22Rv1 (cell line): ENCODE data around the gene ARIH2.

Experiments
- ZFX ChIP-seq: fragments of 450-650 bp; IDR thresholded peaks from 2 replicates; pipeline ENCODE4 v1.6.1; 2017; ENCODE audit warnings: antibody characterized with exemption, borderline replicate concordance
- TF ChIP-seq, protein P1 (sequence below): fragments of 450-650 bp; IDR thresholded peaks from 2 replicates; pipeline ENCODE4 v1.5.1; 2017; ENCODE audit warnings: mild to moderate bottlenecking

DNA sequence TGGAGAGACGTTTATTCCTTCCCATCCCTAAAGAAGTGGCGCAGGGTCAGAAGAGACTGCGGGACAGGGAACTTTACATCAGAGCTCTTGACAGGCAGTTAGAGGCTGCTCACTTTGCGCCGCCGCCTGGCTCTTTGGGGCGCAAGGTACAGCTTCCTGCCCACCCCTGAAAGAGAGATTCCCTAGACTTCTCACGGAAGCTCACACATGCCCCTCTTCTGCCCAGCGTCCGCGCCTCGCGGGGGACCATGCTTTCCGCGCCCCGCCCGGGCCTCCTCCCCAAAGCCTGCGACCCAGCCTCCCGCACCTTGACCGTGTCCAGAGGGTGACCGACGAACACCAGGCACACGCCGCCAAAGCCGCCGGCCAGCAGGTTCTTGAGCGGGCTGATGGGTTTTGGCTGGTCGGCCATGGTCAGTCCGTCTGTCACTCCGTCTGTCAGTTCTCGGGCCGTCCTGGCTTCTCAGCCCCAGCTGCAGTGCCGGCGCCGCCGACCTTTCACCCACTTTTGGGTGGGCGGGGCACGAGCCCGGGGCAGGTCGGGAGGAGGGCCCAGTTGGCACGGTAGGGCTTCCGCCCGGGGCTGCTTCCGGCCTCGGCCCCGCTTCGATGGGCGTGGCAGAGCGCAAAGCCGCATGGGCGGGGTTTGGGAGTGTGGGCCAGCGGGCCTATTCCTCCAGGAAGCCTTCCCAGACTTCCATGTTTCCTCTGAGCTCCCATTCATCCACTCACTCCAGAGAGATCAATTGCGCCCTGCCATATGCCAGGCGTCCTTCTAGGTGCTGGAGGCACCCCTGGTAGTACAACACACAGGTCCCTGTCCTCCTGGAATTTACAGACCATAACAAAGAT is 20.0 kb upstream of the ARIH2 start, which contains the start of gene SLC25A20:
- TF ChIP-seq, protein P1, sequence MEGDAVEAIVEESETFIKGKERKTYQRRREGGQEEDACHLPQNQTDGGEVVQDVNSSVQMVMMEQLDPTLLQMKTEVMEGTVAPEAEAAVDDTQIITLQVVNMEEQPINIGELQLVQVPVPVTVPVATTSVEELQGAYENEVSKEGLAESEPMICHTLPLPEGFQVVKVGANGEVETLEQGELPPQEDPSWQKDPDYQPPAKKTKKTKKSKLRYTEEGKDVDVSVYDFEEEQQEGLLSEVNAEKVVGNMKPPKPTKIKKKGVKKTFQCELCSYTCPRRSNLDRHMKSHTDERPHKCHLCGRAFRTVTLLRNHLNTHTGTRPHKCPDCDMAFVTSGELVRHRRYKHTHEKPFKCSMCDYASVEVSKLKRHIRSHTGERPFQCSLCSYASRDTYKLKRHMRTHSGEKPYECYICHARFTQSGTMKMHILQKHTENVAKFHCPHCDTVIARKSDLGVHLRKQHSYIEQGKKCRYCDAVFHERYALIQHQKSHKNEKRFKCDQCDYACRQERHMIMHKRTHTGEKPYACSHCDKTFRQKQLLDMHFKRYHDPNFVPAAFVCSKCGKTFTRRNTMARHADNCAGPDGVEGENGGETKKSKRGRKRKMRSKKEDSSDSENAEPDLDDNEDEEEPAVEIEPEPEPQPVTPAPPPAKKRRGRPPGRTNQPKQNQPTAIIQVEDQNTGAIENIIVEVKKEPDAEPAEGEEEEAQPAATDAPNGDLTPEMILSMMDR = no peak
- no peak for TF ChIP-seq ZFX
